ENCODE measurements around the gene MTR.

MTR gene

GRCh38 chr1:236773919-236774318 is 21.2 kb upstream of the MTR start:
- no peak overlapping the region for H3K27ac ChIP-seq (ENCODE audit: low read depth in 2 of 2, low read length in 2 of 2)
- no peak overlapping the region for H3K9ac ChIP-seq (ENCODE audit: low read depth in 1 of 2, low read length in 2 of 2)
- H3K27me3 ChIP-seq (ENCODE audit: control insufficient read depth in 2 of 2, insufficient read depth in 2 of 2, low read length in 2 of 2), result peaks cover 3 to 5% of the 10 kb centered on the region in 2 donors
- H3K4me3 ChIP-seq (ENCODE audit: low read length in 2 of 2), result no peak overlapping the region
- H3K4me1 ChIP-seq (ENCODE audit: control insufficient read depth in 2 of 2, insufficient read depth in 2 of 2, low read length in 2 of 2), result no peaks in the 10 kb centered on the region
- H3K9me3 ChIP-seq (ENCODE audit: control insufficient read depth in 2 of 2, low read length in 2 of 2), result no peaks in the 10 kb centered on the region
- no peaks in the 10 kb centered on the region for H3K36me3 ChIP-seq (ENCODE audit: control insufficient read depth in 2 of 2, insufficient read depth in 2 of 2, low read length in 2 of 2)

- H3K27ac ChIP-seq (ENCODE audit: low read depth in 2 of 2, low read length in 2 of 2), result no peak overlapping the region
- peaks cover 3% of the 10 kb centered on the region in 2 donors for H3K27me3 ChIP-seq (ENCODE audit: control insufficient read depth in 2 of 2, insufficient read depth in 2 of 2, low read length in 2 of 2)
- H3K36me3 ChIP-seq (ENCODE audit: control insufficient read depth in 2 of 2, insufficient read depth in 2 of 2, low read length in 2 of 2), result no peaks in the 10 kb centered on the region
- no peak overlapping the region for H3K4me3 ChIP-seq (ENCODE audit: low read length in 2 of 2)
- H3K9me3 ChIP-seq (ENCODE audit: control insufficient read depth in 2 of 2, low read length in 2 of 2), result no peaks in the 10 kb centered on the region
- no peak overlapping the region for H3K9ac ChIP-seq (ENCODE audit: low read depth in 1 of 2, low read length in 2 of 2)
- no peaks in the 10 kb centered on the region for H3K4me1 ChIP-seq (ENCODE audit: control insufficient read depth in 2 of 2, insufficient read depth in 2 of 2, low read length in 2 of 2)
Measured at GRCh38 chr1:236774926-236775325, 20.2 kb upstream of the MTR start.

GRCh38 chr1:236779312-236779711 is 15.8 kb upstream of the MTR start:
- Histone ChIP-seq H3K9ac (ENCODE audit: low read depth in 1 of 2, low read length in 2 of 2) (no peak overlapping the region), H3K9me3 (ENCODE audit: control insufficient read depth in 2 of 2, low read length in 2 of 2) (no peaks in the 10 kb centered on the region), H3K27me3 (ENCODE audit: control insufficient read depth in 2 of 2, insufficient read depth in 2 of 2, low read length in 2 of 2) (peaks cover 0 to 3% of the 10 kb centered on the region in 2 donors), H3K4me3 (ENCODE audit: low read length in 2 of 2) (no peak overlapping the region), H3K36me3 (ENCODE audit: control insufficient read depth in 2 of 2, insufficient read depth in 2 of 2, low read length in 2 of 2) (no peaks in the 10 kb centered on the region), H3K4me1 (ENCODE audit: control insufficient read depth in 2 of 2, insufficient read depth in 2 of 2, low read length in 2 of 2) (no peaks in the 10 kb centered on the region), H3K27ac (ENCODE audit: low read depth in 2 of 2, low read length in 2 of 2) (no peak overlapping the region)

GRCh38 chr1:236785477-236785876 is 9.6 kb upstream of the MTR start:
- Histone ChIP-seq H3K36me3 (ENCODE audit: control insufficient read depth in 2 of 2, insufficient read depth in 2 of 2, low read length in 2 of 2) (no peaks in the 10 kb centered on the region), H3K27ac (ENCODE audit: low read depth in 2 of 2, low read length in 2 of 2) (no peak overlapping the region), H3K27me3 (ENCODE audit: control insufficient read depth in 2 of 2, insufficient read depth in 2 of 2, low read length in 2 of 2) (no peaks in the 10 kb centered on the region), H3K9ac (ENCODE audit: low read depth in 1 of 2, low read length in 2 of 2) (no peak overlapping the region), H3K9me3 (ENCODE audit: control insufficient read depth in 2 of 2, low read length in 2 of 2) (no peaks in the 10 kb centered on the region), H3K4me1 (ENCODE audit: control insufficient read depth in 2 of 2, insufficient read depth in 2 of 2, low read length in 2 of 2) (no peaks in the 10 kb centered on the region), H3K4me3 (ENCODE audit: low read length in 2 of 2) (no peak overlapping the region)

GRCh38 chr1:236786453-236786852 is 8.6 kb upstream of the MTR start:
- H3K27ac ChIP-seq (ENCODE audit: low read depth in 2 of 2, low read length in 2 of 2), result no peak overlapping the region
- no peaks in the 10 kb centered on the region for H3K36me3 ChIP-seq (ENCODE audit: control insufficient read depth in 2 of 2, insufficient read depth in 2 of 2, low read length in 2 of 2)
- no peaks in the 10 kb centered on the region for H3K4me1 ChIP-seq (ENCODE audit: control insufficient read depth in 2 of 2, insufficient read depth in 2 of 2, low read length in 2 of 2)
- no peaks in the 10 kb centered on the region for H3K9me3 ChIP-seq (ENCODE audit: control insufficient read depth in 2 of 2, low read length in 2 of 2)
- H3K4me3 ChIP-seq (ENCODE audit: low read length in 2 of 2), result no peak overlapping the region
- H3K27me3 ChIP-seq (ENCODE audit: control insufficient read depth in 2 of 2, insufficient read depth in 2 of 2, low read length in 2 of 2), result no peaks in the 10 kb centered on the region
- H3K9ac ChIP-seq (ENCODE audit: low read depth in 1 of 2, low read length in 2 of 2), result no peak overlapping the region

GRCh38 chr1:236794585-236795034 is 482 bp upstream of the MTR start:
- no peaks in the 10 kb centered on the region for H3K36me3 ChIP-seq (ENCODE audit: control insufficient read depth in 2 of 2, insufficient read depth in 2 of 2, low read length in 2 of 2)
- peak overlapping the region; percentile 63 to 95 for H3K27ac ChIP-seq (ENCODE audit: low read depth in 2 of 2, low read length in 2 of 2)
- no peaks in the 10 kb centered on the region for H3K9me3 ChIP-seq (ENCODE audit: control insufficient read depth in 2 of 2, low read length in 2 of 2)
- peaks cover 0 to 3% of the 10 kb centered on the region in 2 donors for H3K4me1 ChIP-seq (ENCODE audit: control insufficient read depth in 2 of 2, insufficient read depth in 2 of 2, low read length in 2 of 2)
- no peaks in the 10 kb centered on the region for H3K27me3 ChIP-seq (ENCODE audit: control insufficient read depth in 2 of 2, insufficient read depth in 2 of 2, low read length in 2 of 2)
- H3K4me3 ChIP-seq (ENCODE audit: low read length in 2 of 2), result peak overlapping the region; percentile 93 to 98
- peak overlapping the region; percentile 35 to 52 for H3K9ac ChIP-seq (ENCODE audit: low read depth in 1 of 2, low read length in 2 of 2)

- Histone ChIP-seq H3K4me3 (ENCODE audit: low read length in 2 of 2) (peak overlapping the region; percentile 93 to 98), H3K9ac (ENCODE audit: low read depth in 1 of 2, low read length in 2 of 2) (peak overlapping the region; percentile 79 to 89), H3K4me1 (ENCODE audit: control insufficient read depth in 2 of 2, insufficient read depth in 2 of 2, low read length in 2 of 2) (peaks cover 0 to 3% of the 10 kb centered on the region in 2 donors), H3K27ac (ENCODE audit: low read depth in 2 of 2, low read length in 2 of 2) (peak overlapping the region; percentile 87 to 95), H3K27me3 (ENCODE audit: control insufficient read depth in 2 of 2, insufficient read depth in 2 of 2, low read length in 2 of 2) (no peaks in the 10 kb centered on the region), H3K36me3 (ENCODE audit: control insufficient read depth in 2 of 2, insufficient read depth in 2 of 2, low read length in 2 of 2) (no peaks in the 10 kb centered on the region), H3K9me3 (ENCODE audit: control insufficient read depth in 2 of 2, low read length in 2 of 2) (no peaks in the 10 kb centered on the region)
Measured at GRCh38 chr1:236795757-236796667, 920 bp downstream of the MTR start.

GRCh38 chr1:236799001-236799400 is 3.9 kb downstream of the MTR start:
- no peaks in the 10 kb centered on the region for H3K9me3 ChIP-seq (ENCODE audit: control insufficient read depth in 2 of 2, low read length in 2 of 2)
- peaks cover 0 to 1% of the 10 kb centered on the region in 2 donors for H3K36me3 ChIP-seq (ENCODE audit: control insufficient read depth in 2 of 2, insufficient read depth in 2 of 2, low read length in 2 of 2)
- no peak overlapping the region for H3K9ac ChIP-seq (ENCODE audit: low read depth in 1 of 2, low read length in 2 of 2)
- H3K4me1 ChIP-seq (ENCODE audit: control insufficient read depth in 2 of 2, insufficient read depth in 2 of 2, low read length in 2 of 2), result peaks cover 0 to 3% of the 10 kb centered on the region in 2 donors
- no peak overlapping the region for H3K4me3 ChIP-seq (ENCODE audit: low read length in 2 of 2)
- H3K27me3 ChIP-seq (ENCODE audit: control insufficient read depth in 2 of 2, insufficient read depth in 2 of 2, low read length in 2 of 2), result no peaks in the 10 kb centered on the region
- H3K27ac ChIP-seq (ENCODE audit: low read depth in 2 of 2, low read length in 2 of 2), result no peak overlapping the region

- Histone ChIP-seq H3K27ac (ENCODE audit: low read depth in 2 of 2, low read length in 2 of 2) (no peak overlapping the region), H3K4me1 (ENCODE audit: control insufficient read depth in 2 of 2, insufficient read depth in 2 of 2, low read length in 2 of 2) (no peaks in the 10 kb centered on the region), H3K27me3 (ENCODE audit: control insufficient read depth in 2 of 2, insufficient read depth in 2 of 2, low read length in 2 of 2) (no peaks in the 10 kb centered on the region), H3K4me3 (ENCODE audit: low read length in 2 of 2) (no peak overlapping the region), H3K9ac (ENCODE audit: low read depth in 1 of 2, low read length in 2 of 2) (no peak overlapping the region), H3K9me3 (ENCODE audit: control insufficient read depth in 2 of 2, low read length in 2 of 2) (no peaks in the 10 kb centered on the region), H3K36me3 (ENCODE audit: control insufficient read depth in 2 of 2, insufficient read depth in 2 of 2, low read length in 2 of 2) (peaks cover 0 to 5% of the 10 kb centered on the region in 2 donors)
Measured at GRCh38 chr1:236800002-236800620, 5.0 kb downstream of the MTR start.

- Histone ChIP-seq H3K9ac (ENCODE audit: low read depth in 1 of 2, low read length in 2 of 2) (no peak overlapping the region), H3K4me3 (ENCODE audit: low read length in 2 of 2) (no peak overlapping the region), H3K27me3 (ENCODE audit: control insufficient read depth in 2 of 2, insufficient read depth in 2 of 2, low read length in 2 of 2) (no peaks in the 10 kb centered on the region), H3K36me3 (ENCODE audit: control insufficient read depth in 2 of 2, insufficient read depth in 2 of 2, low read length in 2 of 2) (peaks cover 0 to 7% of the 10 kb centered on the region in 2 donors), H3K4me1 (ENCODE audit: control insufficient read depth in 2 of 2, insufficient read depth in 2 of 2, low read length in 2 of 2) (no peaks in the 10 kb centered on the region), H3K9me3 (ENCODE audit: control insufficient read depth in 2 of 2, low read length in 2 of 2) (no peaks in the 10 kb centered on the region), H3K27ac (ENCODE audit: low read depth in 2 of 2, low read length in 2 of 2) (no peak overlapping the region)
Measured at GRCh38 chr1:236800623-236801022, 5.5 kb downstream of the MTR start.
